Lower leg skin (tissue), 3 donors: ENCODE measurements around the gene GPRC5B.

Experiments
- CTCF ChIP-seq, 3 donors: fragments of 450-650 bp; IDR thresholded peaks; one replicate each; pipeline ENCODE4 v1.5.1; 2016; ENCODE audit warnings: antibody characterized with exemption in 3 of 3, mild to moderate bottlenecking in 3 of 3, moderate library complexity in 2 of 3
- POLR2A ChIP-seq, 2 donors: fragments of 450-650 bp; IDR thresholded peaks; one replicate each; pipeline ENCODE4 v1.6.1; 2016 to 2017; ENCODE audit warnings: antibody characterized with exemption in 2 of 2, mild to moderate bottlenecking in 1 of 2, moderate library complexity in 1 of 2

- TF ChIP-seq CTCF (IDR thresholded peaks at IDR 0.05) (no peak), POLR2A (IDR thresholded peaks at IDR 0.05) (no peak)
Observed at GRCh38 chr16:19909750-19910322, 25.2 kb upstream of the GPRC5B start.
